ENCODE data around the gene VPS18.

Gene VPS18

GRCh38 chr15:40892447-40893012 is 1.7 kb upstream of the VPS18 start:
- Histone ChIP-seq H3K4me3 (ENCODE audit: low read depth, low read length) (no peak overlapping the region), H3K27me3 (no peaks in the 10 kb centered on the region), H3K4me1 (no peaks in the 10 kb centered on the region), H3K36me3 (peaks cover 3% of the 10 kb centered on the region; the same call in 1 of the 2 replicates), H3K9me3 (no peaks in the 10 kb centered on the region)
- DNase-seq: no peak
- TF ChIP-seq CTCF (IDR thresholded peaks at IDR 0.05; ENCODE audit: low read depth, low read length): no peak

- no peaks in the 10 kb centered on the region for H3K27me3 ChIP-seq
- DNase-seq: no peak
- no peaks in the 10 kb centered on the region for H3K9me3 ChIP-seq
- no peaks in the 10 kb centered on the region for H3K4me1 ChIP-seq
- H3K36me3 ChIP-seq: peaks cover 3% of the 10 kb centered on the region; the same call in 1 of the 2 replicates
- no peak for TF ChIP-seq CTCF (IDR thresholded peaks at IDR 0.05; ENCODE audit: low read depth, low read length)
- no peak overlapping the region for H3K4me3 ChIP-seq (ENCODE audit: low read depth, low read length)
Measured at GRCh38 chr15:40893019-40893670, 1.1 kb upstream of the VPS18 start.

GRCh38 chr15:40894681-40895448 is 615 bp downstream of the VPS18 start:
- peak; percentile 70 for TF ChIP-seq CTCF (IDR thresholded peaks at IDR 0.05; ENCODE audit: low read depth, low read length)
- no peaks in the 10 kb centered on the region for H3K4me1 ChIP-seq
- H3K27me3 ChIP-seq: no peaks in the 10 kb centered on the region
- no peaks in the 10 kb centered on the region for H3K9me3 ChIP-seq
- peaks cover 10% of the 10 kb centered on the region for H3K36me3 ChIP-seq
- H3K4me3 ChIP-seq (ENCODE audit: low read depth, low read length): peak overlapping the region; percentile 97
- peak; percentile 77 for DNase-seq

- Histone ChIP-seq H3K36me3 (peaks cover 41% of the 10 kb centered on the region), H3K4me3 (ENCODE audit: low read depth, low read length) (no peak overlapping the region), H3K27me3 (no peaks in the 10 kb centered on the region), H3K9me3 (no peaks in the 10 kb centered on the region), H3K4me1 (no peaks in the 10 kb centered on the region)
- no peak for DNase-seq
- no peak for TF ChIP-seq CTCF (IDR thresholded peaks at IDR 0.05; ENCODE audit: low read depth, low read length)
Measured at GRCh38 chr15:40899536-40900207, 5.4 kb downstream of the VPS18 start.

GRCh38 chr15:40900256-40901052 is 6.2 kb downstream of the VPS18 start:
- H3K9me3 ChIP-seq: no peaks in the 10 kb centered on the region
- no peaks in the 10 kb centered on the region for H3K27me3 ChIP-seq
- no peaks in the 10 kb centered on the region; the same call in 1 of the 2 replicates for H3K4me1 ChIP-seq
- no peak for TF ChIP-seq CTCF (IDR thresholded peaks at IDR 0.05; ENCODE audit: low read depth, low read length)
- no peak overlapping the region for H3K4me3 ChIP-seq (ENCODE audit: low read depth, low read length)
- H3K36me3 ChIP-seq: peaks cover 42% of the 10 kb centered on the region
- no peak for DNase-seq

Measured in BE2C (cell line).